ENCODE data around the gene ZEB2.

Gene ZEB2

GRCh38 chr2:144493027-144493809, 26.7 kb downstream of the ZEB2 start:
- DNase-seq, result no peak

- DNase-seq, result no peak
Observed at GRCh38 chr2:144490857-144491256, 29.1 kb downstream of the ZEB2 start.

GRCh38 chr2:144490017-144490416, 29.9 kb downstream of the ZEB2 start:
- DNase-seq, result no peak

- DNase-seq, result no peak
Observed at GRCh38 chr2:144489315-144489916, 30.5 kb downstream of the ZEB2 start.

- DNase-seq, result no peak
Observed at GRCh38 chr2:144484201-144484948, 35.5 kb downstream of the ZEB2 start.

GRCh38 chr2:144481666-144482065, 38.3 kb downstream of the ZEB2 start:
- DNase-seq, result no peak

- no peak for DNase-seq
Observed at GRCh38 chr2:144481109-144481508, 38.8 kb downstream of the ZEB2 start.

GRCh38 chr2:144480285-144480684, 39.6 kb downstream of the ZEB2 start:
- DNase-seq, result no peak

GRCh38 chr2:144479659-144480058, 40.3 kb downstream of the ZEB2 start:
- no peak for DNase-seq

- DNase-seq, result no peak
Observed at GRCh38 chr2:144479138-144479537, 40.8 kb downstream of the ZEB2 start.

GRCh38 chr2:144477957-144478311, 42.0 kb downstream of the ZEB2 start:
- no peak for DNase-seq

- peak; percentile 95 for DNase-seq
Observed at GRCh38 chr2:144477281-144477956, 42.5 kb downstream of the ZEB2 start.

GRCh38 chr2:144476682-144477081, 43.2 kb downstream of the ZEB2 start:
- no peak for DNase-seq

- peak; percentile 17 for DNase-seq
Observed at GRCh38 chr2:144475569-144476275, 44.2 kb downstream of the ZEB2 start.

GRCh38 chr2:144475044-144475443, 44.9 kb downstream of the ZEB2 start:
- no peak for DNase-seq

GRCh38 chr2:144474017-144474416, 45.9 kb downstream of the ZEB2 start:
- no peak for DNase-seq

GRCh38 chr2:144472911-144473310, 47.0 kb downstream of the ZEB2 start:
- DNase-seq, result no peak

- no peak for DNase-seq
Observed at GRCh38 chr2:144472046-144472412, 47.9 kb downstream of the ZEB2 start.

GRCh38 chr2:144471305-144472045, 48.4 kb downstream of the ZEB2 start:
- no peak for DNase-seq

- DNase-seq, result no peak
Observed at GRCh38 chr2:144470816-144471215, 49.1 kb downstream of the ZEB2 start.

GRCh38 chr2:144470334-144470733, 49.6 kb downstream of the ZEB2 start:
- no peak for DNase-seq

GRCh38 chr2:144469798-144470197, 50.1 kb downstream of the ZEB2 start:
- DNase-seq, result no peak
